Loucy (cell line): Measurements from ENCODE around the gene LTBR.

Experiments
- EZH2phosphoT487 ChIP-seq: fragments of 200-600 bp; IDR thresholded peaks from 2 replicates; pipeline ENCODE4 v1.6.1; 2018; ENCODE audit warnings: antibody characterized with exemption, mild to moderate bottlenecking, moderate library complexity, borderline replicate concordance
- TF ChIP-seq, protein P1 (sequence below): fragments of 200-600 bp; sonication (generic); conservative IDR thresholded peaks from 2 replicates; pipeline ENCODE4 v1.5.1; 2014; ENCODE audit warnings: mild to moderate bottlenecking, antibody characterized with exemption, low read length

DNA sequence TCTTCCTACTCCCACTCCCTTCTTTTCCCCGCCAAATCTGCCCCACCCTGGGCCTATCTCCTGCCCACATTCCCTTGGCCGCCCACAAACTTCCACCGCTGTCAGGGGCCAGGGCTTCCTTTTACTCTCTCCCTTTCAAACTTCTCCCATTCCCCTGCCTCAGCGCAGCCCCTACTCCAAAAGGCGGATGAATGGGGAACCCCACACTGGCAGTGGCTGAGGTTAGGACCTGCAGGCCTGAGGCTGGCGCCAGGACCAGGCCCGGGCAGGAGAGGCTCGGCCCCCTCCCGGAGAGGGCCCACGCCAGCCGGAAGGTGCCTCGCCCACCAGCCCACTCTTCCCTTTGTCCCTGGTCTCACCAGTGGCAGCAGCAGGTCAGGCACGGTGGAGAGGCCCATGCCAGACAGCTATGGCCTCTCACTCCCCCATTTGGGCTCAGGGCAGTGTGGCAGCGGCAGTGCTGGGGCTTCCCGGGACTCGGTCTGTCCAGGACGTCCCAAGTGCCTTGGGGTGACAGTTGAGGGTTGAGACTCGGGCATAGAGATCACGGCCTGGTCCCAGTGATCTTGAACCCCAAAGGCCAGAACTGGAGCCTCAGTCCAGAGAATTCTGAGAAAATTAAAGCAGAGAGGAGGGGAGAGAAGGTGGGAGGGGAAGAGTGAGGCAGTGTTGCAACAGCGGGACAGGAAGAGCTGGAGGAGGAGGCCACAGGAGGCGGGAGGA lies 42.4 kb upstream of the LTBR start, which contains the start of gene TNFRSF1A:
- TF ChIP-seq, protein P1, sequence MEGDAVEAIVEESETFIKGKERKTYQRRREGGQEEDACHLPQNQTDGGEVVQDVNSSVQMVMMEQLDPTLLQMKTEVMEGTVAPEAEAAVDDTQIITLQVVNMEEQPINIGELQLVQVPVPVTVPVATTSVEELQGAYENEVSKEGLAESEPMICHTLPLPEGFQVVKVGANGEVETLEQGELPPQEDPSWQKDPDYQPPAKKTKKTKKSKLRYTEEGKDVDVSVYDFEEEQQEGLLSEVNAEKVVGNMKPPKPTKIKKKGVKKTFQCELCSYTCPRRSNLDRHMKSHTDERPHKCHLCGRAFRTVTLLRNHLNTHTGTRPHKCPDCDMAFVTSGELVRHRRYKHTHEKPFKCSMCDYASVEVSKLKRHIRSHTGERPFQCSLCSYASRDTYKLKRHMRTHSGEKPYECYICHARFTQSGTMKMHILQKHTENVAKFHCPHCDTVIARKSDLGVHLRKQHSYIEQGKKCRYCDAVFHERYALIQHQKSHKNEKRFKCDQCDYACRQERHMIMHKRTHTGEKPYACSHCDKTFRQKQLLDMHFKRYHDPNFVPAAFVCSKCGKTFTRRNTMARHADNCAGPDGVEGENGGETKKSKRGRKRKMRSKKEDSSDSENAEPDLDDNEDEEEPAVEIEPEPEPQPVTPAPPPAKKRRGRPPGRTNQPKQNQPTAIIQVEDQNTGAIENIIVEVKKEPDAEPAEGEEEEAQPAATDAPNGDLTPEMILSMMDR = no peak
- TF ChIP-seq EZH2phosphoT487 = no peak
